HG03378 (cell line): ENCODE data around the gene NISCH.

Source experiments
- ATAC-seq: cut with Tn5 transposase; IDR thresholded peaks from one replicate; pipeline ENCODE4 v1.9.1; 2021; ENCODE audit warnings: mild to moderate bottlenecking, moderate library complexity; ENCODE audit not compliant: unreplicated experiment

NISCH gene

DNA sequence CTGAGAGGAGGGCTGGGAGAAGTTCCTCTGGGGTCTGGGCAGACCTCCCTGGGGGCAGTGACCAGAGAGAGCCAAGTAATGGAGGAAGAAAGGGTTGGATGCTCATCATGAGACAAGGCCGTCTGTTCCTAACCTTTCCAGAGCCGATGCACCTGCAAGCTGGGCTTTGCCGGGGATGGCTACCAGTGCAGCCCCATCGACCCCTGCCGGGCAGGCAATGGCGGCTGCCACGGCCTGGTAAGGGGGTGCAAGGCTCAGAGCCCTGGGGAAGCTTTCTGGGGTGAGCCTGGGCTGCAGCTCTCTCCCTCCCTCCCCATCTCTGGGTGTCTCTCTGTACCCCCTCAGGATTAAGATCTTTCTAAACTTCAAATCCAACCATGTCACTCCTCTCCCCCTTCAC lies 56.1 kb downstream of the NISCH start:
- ATAC-seq: no peak

DNA sequence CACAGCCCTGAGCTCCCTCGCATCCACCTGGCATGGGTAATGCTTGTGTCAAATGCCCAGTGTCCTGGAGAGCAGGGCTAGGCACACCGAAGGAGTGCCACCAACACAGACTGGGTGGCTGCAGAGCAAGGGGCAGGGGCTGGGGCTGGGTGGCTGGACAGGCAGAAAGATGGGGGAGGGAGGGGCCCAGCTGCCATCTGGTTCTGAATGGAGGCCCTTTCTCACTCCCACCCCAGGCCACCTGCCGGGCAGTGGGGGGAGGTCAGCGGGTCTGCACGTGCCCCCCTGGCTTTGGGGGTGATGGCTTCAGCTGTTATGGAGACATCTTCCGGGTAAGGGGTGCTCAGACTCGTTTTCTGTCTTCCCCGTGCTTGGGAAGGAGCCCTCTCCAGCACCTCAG lies 56.7 kb downstream of the NISCH start:
- no peak for ATAC-seq

DNA sequence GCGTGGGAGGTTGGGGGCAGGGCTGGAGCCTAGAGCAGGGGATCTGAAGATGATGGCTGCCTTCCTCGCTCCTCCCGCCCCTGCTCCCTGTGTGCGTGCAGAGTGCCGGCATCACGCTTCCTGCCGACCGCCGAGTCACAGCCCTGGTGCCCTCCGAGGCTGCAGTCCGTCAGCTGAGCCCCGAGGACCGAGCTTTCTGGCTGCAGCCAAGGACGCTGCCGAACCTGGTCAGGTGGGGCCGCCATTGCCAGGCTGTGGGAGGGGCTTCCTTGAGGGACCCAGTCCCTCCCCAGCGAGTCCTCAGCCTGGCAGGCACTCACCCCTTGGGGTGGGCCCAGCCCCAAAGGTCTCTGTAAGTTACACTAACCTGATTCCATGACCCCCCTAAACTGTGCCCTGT lies 57.3 kb downstream of the NISCH start:
- ATAC-seq: no peak

DNA sequence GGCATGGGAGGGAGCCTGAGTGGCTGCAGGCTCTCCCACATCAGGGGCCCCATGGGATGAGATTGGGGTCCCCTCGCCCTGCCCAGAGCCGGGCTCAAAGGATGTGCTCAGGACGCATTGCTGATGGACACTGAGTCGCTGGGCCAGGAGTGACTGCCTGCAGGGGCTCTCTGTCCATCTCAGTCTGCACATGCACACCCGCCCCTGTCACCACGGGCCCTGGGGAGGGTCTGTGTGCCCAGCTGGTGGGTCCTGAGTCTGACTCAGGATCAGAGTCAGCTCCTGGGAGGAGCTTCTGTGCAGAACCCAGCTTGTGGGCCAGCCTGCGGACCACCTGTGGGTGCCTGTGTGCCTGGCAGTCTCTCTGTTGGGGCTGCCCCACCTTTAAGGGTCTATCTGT lies 57.9 kb downstream of the NISCH start:
- ATAC-seq: no peak

DNA sequence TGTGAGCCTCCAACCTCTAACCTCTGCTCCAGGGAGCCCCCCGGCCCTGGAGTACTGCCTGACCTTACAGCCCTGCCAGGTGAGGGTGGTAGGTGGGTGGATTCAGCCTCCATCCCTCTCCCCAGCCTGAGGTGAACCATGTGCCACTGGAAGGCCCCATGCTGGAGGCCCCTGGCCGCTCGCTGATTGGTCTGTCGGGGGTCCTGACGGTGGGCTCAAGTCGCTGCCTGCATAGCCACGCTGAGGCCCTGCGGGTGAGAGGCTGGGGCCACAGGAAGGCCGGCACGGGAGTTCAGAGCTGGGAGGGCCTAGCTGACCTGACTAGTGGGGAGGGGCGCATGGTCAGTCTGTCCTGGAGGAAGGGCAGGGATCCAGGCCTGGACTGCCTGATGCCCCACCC lies 59.2 kb downstream of the NISCH start:
- ATAC-seq: no peak

DNA sequence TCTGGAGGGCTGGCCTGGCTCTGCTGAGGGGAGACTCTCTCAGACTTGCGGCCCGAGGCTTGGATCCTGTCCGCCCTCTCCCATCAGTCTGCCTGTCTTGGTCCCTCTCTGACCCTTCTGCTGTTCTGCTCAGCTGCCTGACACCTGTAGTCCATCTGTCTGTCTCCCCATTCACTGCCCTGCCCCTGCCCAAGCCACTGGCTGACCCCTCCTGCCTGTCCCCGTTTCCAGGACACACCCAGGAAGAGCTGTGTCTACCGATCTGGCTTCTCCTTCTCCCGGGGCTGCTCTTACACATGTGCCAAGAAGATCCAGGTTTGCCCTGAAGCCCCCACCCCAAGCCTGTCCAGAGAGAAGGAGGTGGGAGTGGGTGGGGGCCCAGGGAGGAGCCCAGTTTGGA lies 59.8 kb downstream of the NISCH start:
- ATAC-seq: no peak

DNA sequence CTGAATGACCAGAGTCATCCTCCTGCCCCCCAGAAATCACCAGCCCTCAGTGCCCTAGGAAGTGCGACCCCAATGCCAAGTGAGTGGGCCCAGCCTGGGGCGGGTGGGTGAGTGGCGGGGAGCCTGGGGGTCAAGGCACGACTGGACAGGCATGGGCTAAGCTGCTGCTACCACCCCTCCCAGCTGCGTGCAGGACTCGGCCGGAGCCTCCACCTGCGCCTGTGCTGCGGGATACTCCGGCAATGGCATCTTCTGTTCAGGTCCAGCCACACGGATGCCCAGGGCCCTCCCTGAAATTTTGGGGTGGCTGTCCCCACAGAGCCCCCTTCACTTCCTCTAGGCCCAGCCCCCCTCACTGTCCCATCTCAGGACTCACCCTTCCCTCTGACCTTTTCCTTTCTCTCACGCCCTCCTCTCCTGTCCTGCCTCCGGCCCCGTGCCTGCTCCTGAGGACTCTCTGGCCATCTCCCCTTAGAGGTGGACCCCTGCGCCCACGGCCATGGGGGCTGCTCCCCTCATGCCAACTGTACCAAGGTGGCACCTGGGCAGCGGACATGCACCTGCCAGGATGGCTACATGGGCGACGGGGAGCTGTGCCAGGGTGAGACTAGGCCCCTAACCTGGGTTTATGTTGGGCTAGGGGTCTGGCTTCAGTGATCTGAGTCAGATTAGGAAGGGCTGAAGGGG lies 61.2 kb downstream of the NISCH start:
- ATAC-seq: no peak

DNA sequence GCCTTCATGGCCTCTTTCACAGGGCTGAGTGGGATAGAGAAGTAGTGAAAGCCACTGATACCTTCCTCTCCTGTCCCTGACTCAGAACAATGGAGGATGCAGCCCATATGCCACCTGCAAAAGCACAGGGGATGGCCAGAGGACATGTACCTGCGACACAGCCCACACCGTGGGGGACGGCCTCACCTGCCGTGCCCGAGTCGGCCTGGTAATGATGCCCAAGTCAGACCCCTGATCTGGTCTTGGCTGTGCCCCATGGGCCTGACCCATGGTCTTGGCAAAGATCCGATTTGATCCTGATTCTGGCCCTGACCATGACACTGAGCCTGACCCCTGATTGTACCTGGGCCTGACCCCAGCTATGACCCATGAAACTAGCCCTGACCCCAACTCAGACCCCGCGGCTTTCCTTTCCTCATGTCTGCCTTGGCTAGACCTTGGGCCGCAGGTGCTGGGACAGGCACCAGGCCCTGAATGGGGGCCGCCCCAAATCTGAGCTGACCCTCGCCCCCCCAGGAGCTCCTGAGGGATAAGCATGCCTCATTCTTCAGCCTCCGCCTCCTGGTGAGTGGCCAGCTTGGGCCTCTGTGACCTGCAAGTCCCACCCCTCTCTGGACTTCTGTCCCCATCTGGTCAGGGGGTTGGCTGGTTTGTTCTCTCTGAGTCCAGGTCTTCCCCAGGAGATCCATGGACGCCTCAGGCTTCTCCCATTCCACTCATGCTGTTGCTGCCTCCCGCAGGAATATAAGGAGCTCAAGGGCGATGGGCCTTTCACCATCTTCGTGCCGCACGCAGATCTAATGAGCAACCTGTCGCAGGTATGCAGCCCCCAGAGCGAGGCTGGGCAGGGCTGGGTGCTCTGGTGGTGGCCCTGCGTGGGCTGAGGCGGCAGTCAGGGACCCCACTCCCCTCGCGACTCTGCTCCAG lies 62.7 kb downstream of the NISCH start:
- no peak for ATAC-seq

DNA sequence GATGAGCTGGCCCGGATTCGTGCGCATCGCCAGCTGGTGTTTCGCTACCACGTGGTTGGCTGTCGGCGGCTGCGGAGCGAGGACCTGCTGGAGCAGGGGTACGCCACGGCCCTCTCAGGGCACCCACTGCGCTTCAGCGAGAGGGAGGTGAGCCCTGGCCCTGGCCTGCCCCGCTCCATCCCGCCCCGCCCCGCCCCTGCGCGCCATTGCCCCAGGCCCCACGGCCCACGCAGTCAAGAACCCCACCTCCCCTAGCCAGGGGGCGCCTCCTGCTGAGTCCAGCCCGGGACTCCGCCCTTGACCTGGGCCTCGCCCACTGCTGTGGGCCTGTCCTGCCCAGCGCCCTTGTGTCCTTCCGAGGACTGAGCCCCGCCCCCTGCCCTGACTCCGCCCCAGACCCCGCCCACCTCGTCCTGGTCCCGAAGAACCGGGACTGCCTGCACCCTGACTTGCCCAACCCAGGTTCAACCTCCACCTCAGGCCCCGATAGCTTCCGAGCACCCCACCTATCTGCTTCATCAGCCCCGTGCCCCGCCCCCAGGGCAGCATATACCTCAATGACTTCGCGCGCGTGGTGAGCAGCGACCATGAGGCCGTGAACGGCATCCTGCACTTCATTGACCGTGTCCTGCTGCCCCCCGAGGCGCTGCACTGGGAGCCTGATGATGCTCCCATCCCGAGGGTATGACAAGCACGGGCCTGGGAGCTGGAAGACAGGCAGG lies 63.5 kb downstream of the NISCH start:
- ATAC-seq: no peak

DNA sequence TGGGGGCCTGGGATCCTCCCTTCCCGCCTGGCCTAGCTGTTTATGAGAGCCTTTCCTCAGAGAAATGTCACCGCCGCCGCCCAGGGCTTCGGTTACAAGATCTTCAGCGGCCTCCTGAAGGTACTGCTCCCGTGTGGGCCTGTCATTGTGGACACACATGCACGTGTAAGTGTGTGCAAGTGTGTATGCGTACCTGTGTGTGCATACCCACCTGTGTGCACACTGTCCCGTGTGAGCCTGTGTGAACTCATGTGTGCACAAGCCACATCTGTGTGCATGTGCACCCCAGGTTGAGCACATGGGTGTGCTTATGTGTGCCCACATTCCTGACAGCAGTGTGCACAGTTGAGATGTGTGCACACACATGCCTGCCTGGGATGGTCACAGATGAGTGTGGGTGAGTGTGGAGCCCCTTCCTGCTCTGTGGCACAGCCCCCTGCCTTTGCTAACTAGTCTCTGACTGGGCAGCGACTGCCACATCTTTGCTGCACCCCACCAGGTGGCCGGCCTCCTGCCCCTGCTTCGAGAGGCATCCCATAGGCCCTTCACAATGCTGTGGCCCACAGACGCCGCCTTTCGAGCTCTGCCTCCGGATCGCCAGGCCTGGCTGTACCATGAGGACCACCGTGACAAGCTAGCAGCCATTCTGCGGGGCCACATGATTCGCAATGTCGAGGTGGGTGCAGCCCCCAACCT lies 64.2 kb downstream of the NISCH start:
- ATAC-seq: no peak

DNA sequence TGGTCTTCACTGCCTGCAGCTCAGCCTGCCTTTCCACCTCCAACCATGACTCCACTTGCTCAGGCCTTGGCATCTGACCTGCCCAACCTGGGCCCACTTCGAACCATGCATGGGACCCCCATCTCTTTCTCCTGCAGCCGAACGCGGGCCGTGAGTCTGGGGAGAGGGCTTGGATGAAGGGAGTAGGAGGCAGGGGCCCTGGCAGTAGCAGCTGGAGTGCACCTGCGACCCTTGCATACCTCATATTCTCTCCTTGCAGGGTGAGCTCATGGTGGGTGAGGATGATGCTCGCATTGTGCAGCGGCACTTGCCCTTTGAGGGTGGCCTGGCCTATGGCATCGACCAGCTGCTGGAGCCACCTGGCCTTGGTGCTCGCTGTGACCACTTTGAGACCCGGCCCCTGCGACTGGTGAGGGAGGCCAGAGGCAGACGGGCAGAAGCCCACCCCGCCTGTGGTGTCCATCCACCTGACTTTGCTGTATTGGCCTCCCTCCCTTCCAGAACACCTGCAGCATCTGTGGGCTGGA lies 64.8 kb downstream of the NISCH start:
- no peak for ATAC-seq

DNA sequence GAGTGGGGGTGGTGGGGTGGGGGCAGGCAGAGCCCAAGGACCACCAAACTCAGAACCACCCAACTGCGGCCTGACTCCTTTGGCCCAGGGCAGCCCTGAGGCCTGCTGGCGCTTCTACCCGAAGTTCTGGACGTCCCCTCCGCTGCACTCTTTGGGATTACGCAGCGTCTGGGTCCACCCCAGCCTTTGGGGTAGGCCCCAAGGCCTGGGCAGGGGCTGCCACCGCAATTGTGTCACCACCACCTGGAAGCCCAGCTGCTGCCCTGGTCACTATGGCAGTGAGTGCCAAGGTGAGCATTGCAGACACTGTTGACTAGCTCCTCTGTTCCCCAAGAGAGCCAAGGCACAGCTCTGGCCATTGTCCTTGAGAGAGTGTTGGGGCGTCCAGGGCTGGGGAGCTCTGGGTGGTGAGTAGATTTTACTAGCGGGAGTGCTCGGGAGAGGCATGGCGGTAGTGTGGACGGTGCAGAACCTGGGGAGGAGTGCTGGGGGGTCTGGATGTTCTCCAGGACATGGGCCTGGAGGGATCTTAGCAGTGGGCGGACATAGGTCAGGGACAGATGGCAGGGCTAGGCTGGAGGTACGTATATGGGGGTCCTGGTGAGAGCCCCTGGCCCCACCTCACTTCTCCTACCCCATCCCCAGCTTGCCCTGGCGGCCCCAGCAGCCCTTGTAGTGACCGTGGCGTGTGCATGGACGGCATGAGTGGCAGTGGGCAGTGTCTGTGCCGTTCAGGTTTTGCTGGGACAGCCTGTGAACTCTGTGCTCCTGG lies 65.5 kb downstream of the NISCH start:
- ATAC-seq: no peak

DNA sequence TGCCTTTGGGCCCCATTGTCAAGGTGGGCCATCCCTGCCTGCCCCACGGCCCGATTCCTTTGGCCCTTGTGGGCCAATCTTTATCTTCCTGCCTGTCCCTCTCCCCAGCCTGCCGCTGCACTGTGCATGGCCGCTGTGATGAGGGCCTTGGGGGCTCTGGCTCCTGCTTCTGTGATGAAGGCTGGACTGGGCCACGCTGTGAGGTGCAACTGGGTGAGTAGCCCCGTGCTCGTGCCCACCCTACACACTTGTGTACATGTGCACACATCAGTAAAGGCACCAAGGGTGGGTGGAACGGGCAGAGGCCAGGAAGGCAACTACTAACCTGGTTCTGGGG lies 66.1 kb downstream of the NISCH start:
- no peak for ATAC-seq

DNA sequence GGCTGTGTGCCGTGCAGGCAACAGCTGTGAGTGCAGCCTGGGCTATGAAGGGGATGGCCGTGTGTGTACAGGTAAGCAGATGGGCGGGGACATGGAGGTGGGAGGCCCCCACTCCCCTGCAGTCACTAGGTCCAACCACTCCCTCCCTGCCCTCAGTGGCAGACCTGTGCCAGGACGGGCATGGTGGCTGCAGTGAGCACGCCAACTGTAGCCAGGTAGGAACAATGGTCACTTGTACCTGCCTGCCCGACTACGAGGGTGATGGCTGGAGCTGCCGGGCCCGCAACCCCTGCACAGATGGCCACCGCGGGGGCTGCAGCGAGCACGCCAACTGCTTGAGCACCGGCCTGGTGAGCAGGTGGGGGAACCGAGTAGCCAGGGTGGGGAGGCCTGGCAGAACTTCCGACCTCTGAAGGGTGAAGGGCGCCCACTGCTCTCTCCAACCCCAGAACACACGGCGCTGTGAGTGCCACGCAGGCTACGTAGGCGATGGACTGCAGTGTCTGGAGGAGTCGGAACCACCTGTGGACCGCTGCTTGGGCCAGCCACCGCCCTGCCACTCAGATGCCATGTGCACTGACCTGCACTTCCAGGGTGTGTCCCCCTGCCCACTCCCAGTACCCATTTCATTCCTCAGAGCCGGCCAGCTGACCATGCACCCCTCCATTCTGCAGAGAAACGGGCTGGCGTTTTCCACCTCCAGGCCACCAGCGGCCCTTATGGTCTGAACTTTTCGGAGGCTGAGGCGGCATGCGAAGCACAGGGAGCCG lies 66.7 kb downstream of the NISCH start:
- ATAC-seq: no peak

DNA sequence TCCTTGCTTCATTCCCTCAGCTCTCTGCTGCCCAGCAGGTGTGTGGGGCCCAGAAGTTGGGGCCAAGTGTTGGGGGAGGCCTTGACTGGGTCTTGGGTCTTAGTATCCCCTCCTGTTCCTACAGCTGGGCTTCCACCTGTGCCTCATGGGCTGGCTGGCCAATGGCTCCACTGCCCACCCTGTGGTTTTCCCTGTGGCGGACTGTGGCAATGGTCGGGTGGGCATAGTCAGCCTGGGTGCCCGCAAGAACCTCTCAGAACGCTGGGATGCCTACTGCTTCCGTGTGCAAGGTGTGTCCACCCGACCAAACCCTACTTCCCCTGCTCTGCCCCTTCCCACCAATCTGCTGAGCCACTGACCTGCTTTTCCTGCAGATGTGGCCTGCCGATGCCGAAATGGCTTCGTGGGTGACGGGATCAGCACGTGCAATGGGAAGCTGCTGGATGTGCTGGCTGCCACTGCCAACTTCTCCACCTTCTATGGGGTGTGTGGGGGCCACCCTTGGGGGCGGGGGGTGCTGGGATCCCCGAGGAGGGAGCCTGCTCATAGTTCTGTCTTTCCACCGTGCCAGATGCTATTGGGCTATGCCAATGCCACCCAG lies 67.3 kb downstream of the NISCH start:
- no peak for ATAC-seq

DNA sequence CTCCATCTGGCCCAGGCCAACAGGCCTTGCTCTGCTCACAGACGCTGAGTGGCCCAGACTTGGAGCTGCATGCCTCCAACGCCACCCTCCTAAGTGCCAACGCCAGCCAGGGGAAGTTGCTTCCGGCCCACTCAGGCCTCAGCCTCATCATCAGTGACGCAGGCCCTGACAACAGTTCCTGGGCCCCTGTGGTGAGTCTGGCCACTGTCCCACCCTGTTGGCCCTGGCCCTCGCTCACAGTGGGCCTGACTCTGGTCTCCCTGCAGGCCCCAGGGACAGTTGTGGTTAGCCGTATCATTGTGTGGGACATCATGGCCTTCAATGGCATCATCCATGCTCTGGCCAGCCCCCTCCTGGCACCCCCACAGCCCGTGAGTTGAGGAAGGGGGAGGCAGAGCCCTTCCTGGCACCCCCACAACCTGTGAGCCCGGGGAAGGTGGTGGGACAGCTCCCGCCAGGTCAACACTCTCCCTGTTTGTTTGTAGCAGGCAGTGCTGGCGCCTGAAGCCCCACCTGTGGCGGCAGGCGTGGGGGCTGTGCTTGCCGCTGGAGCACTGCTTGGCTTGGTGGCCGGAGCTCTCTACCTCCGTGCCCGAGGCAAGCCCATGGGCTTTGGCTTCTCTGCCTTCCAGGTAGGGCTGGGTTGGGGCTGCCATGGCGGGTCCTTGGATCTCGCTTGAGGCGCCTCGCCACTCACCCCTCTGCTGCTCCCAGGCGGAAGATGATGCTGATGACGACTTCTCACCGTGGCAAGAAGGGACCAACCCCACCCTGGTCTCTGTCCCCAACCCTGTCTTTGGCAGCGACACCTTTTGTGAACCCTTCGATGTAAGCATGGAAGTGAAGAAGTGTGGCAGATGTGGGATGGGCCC lies 68.2 kb downstream of the NISCH start:
- no peak for ATAC-seq

DNA sequence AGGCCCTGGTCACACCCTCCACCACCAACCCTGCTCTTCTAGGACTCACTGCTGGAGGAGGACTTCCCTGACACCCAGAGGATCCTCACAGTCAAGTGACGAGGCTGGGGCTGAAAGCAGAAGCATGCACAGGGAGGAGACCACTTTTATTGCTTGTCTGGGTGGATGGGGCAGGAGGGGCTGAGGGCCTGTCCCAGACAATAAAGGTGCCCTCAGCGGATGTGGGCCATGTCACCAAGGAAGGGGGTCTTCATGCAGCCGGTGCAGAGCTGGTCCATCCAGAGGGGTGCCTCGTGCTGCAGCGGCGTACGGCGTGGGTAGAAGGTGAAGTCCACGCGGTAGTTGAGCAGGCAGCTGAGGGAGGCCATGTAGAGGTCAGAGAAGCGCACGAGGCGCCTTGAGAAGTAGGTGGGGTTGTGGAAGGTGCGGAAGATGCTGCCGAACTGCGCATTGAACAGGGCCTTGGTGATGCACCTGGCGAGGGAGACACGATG lies 68.9 kb downstream of the NISCH start:
- ATAC-seq: no peak
